ENCODE results near the gene FMN2.
"Not testable (repeated sequence)": the region's sequence is repeated elsewhere in the genome, so short reads cannot be mapped to it uniquely, and the experiment has no call there.

FMN2 gene

DNA sequence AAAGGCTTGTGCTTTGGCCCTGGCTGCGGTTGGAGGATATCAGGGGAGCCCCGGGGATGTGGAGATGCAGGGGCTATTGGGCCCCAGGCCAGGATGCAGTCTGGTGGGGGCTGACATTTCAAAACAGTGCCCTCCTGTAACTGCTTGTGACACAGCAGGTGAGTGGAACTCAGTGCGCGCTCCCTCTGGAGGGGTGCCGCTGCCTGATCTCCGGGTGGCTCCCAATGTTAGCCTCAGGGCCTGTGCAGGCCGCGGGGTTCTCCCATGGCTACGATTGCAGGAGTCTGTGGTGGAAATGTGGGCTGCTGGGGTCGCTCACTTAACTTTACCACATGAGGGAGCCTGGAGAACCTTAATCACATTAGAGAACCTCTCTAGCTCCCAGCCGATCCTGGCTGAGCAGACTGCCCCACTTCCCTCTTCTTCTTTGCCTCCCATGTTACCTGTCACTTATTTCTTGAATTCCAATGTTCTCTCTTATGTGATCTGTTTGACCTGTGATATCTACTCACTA, 163.2 kb downstream of the FMN2 start:
- DNase-seq (ENCODE audit: low spot score) = no peak

DNA sequence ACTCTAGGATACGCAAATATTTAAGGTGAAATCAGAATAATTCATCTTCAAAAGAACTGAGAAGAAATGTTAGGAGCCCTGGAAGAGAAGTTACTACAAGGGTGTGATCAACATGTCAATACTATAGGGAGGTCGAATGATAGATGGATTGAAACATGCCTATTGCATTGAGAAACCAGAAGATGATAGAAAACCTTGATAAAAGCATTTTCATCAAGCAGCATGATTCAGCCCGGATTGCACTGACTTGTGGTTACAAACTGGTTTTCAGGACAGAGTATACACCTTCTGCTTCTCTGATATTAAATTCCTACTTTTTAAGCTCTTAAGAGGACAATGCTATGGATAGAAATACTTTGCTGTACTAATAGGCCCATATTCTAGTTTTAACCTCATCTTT, 164.2 kb downstream of the FMN2 start:
- DNase-seq (ENCODE audit: low spot score) = no peak

DNA sequence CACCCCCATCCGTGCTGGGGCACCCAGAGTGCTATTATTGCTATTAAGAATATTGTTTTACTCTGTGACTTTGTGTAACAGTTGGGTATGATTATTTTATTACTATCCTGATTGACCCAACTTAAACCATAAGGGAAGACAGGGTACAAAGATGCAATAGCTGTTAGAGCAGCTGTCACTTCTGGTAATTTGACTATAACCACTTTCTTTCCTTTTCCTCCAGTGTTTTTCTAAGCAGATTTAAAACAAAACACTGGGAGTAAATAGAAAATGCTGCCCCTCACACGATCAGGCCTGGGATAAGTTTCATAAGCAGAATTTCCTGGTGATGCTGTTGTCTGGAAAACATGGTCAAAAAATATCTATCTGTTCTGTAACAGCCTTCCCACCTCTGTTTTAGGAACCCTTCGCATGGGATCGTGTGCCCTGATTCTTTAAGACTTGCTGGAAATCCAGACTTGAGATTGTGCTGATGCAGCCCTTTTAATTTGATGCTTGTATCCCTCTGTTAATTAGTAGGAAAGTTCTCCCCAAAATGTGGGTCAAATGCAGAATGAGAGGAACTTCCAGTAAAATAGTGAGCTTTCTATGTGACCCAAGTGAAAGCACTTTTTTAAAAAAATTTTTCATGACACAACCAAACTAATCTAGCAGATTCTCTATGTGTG, 165.3 kb downstream of the FMN2 start:
- DNase-seq (ENCODE audit: low spot score) = no peak

DNA sequence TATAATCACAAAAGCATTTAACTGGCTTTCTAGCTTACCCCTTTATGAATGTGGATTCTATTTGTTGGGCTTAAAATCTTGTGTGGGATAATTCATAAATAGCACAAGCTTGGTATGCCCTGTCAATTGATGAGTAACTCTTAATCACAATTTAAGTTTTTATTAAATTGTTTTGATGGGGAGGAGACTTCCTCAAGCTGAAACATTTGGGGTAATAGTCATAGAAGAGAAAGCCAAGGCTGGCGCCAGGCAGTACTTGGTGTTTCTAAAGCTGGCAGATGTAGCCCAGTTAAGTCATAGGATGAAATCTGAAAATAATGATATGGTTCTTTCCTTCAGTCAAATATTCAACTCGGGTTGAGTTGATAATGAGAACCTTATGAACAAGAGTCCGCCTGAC, 167.2 kb downstream of the FMN2 start:
- no peak for DNase-seq (ENCODE audit: low spot score)

DNA sequence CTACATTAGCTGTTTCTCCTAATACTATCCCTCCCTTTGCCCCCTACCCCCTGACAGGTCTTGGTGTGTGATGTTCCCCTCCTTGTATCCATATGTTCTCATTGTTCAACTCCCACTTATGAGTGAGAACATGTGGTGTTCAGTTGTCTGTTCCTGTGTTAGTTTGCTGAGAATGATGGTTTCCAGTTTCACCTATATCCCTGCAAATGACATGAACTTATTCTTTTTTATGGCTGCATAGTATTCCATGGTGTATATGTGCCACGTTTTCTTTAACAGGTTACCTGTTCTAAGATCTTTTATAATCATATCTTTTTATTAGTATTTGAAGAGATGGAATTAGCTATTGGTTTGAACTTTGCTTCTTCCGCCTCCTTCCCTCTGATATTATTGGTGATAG, 172.8 kb downstream of the FMN2 start:
- DNase-seq (ENCODE audit: low spot score) = not testable (repeated sequence)

DNA sequence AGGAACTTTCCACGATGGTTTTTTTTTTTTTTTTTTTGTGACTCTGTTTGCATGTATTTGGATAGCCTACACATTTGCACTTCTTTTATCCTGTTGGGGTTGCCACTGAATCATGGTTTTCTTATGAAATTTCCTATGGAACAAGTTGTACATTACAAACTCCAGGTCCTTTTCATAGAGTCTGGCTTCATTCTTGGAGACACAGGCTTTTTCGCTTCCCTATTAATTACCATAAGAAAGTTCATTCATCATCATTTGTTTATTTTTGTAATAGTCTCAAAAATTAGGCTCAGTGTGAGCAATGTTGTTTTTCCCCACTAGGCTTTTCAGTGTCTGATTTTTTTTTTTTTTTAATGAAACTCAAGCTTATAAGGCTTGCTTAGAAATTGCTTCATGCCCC, 179.4 kb downstream of the FMN2 start:
- no peak for DNase-seq (ENCODE audit: low spot score)

DNA sequence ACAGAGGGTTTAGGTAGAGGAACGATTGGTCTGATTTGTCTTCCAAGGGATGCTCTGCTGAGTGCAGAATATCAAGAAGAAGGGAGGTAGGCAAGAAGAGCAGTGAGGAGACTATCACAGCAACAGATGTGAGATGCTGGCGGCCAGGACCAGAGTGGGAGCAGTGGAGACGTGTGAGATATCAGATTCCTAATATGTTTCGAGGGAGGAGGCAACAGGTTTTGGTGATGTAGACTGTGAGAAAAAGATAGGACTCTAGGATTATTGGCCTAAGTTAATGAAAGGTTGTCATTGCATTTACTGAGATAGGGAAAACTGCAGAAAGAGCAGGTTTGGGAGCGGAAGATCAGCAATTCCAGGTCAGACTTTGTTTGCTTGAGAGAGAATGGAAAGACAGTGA, 182.9 kb downstream of the FMN2 start:
- DNase-seq (ENCODE audit: low spot score) = no peak

DNA sequence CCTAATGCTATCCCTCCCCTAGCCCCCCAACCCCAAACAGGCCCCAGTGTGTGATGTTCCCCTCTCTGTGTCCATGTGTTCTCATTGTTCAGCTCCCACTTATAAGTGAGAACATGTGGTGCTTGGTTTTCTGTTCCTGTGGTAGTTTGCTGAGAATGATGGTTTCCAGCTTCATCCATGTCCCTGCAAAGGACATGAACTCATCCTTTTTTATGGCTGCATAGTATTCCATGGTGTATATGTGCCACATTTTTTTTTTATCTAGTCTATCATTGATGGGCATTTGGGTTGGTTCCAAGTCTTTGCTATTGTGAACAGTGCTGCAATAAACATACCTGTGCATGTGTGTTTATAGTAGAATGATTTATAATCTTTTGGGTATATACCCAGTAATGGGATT, 183.5 kb downstream of the FMN2 start:
- DNase-seq (ENCODE audit: low spot score) = not testable (repeated sequence)

DNA sequence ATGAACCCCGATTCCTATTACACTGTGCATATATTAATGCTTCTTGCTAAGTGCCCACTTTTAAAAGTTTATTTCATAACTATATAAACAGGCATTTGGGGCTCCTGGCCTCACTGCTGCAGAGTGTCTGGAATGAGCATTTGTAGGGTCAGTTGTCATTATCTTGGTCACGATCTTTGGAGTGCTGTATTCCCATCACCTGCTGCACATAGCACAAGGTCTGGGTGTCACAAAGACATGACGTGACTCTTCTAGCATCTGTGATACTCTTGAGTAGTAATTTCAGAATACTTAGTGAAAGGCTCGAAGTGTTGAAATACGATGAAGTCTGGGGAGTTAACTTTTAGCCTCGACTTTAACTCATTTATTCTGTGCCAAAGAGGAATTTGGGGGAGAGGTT, 186.4 kb downstream of the FMN2 start:
- DNase-seq (ENCODE audit: low spot score) = no peak

DNA sequence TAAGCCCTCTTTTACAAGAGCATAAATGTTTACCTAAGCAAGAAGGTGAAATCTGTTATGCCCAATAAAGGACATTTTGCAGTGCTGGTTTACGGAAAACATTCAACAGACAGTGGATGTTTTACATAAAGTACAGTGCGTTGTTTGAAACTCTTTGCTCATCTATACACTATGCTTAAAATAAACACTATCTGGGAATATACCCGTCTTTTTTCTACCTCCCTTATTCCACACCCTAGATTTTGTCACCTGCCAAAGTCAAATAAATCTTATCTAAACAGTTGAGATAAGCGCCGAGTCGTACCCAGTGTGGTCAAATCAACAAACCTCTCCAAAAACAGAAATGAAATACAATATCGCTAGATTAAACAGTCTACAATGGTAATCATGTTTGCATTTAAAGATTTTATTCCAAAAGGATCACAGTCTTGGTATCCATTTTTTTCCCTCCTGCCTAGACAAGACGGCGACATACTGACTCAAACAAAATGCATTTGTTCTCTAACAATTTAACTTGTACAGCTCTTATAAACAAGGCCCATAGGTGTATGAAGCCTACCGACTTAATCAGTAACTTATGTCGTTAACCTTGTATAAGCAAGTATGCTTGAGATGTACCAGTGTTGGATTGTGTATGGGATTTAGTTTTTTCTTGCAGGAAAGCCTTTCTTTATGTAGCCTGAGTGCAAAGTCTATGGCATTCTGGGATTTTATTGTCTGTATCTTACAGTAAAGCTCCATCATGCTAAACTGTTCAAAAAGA, 189.1 kb downstream of the FMN2 start:
- no peak for DNase-seq (ENCODE audit: low spot score)

DNA sequence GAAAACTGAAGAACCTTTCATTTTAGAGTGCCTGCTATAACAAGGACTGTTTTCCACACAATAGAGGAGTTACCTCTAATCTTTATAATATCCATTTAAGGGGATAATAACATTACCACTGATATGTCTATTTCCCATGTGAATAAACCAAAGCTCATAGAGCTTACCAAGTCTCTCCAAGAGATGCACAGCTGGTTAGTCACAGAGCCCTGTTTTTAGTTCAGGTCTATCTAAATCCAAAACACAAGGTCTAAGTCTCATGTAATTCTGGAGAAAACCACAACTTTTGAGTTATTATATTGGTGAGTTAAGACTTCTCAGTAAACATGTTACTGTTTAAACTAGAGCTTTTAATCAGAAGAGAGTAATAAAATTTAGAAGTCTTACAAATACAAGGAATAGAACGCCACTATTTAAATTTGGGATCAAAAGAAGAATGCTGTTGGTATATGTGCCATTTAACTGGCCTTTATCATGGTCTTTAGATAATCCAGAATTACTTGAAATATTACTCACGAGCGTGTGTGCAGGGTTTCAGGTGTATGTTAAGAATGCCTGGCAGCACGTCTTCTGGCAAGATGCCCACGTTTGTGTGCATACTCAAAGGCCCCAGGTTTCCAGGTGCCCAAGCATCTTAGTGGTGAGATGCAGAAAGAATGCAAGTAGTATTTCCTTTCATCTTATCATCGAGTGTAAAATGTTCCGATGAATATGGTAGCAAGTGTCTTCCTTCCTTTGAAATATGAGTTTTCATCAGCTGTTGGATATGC, 190.6 kb downstream of the FMN2 start:
- DNase-seq (ENCODE audit: low spot score) = no peak

DNA sequence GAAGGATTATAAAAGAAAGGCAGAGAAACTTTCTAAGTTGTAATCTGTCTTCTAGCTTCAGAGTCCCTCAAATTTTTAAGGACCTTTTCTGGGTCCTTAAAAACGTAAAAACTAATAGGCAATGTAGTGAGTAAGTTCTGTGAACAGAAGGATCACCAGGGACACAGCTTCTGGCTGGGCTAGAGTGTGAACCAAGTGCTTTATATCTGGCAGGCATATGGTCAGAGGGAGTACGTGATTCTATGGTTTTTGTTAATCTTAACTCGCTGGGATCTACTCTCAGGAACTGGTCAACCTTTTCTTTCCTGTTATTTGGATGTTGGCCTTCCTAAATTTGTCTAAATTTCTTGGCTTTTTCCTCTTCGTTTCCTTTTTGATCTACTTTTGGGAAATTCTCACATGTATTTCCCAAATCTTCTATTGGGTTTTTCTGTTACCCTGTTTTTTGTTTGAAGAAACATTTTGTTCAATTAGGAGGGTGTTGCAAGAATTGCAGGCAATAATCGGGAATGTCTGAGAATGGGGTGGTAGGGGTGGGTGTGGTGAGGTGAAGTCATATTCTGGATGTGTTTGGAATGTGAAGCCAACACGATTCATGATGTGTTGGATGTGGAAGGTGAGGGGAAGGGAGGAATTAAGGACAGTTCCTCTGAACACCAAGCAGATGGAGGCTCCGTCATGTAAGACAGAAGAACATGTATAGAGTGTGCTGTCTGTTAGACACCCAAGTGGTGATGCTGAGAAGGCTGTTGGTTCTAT, 193.2 kb downstream of the FMN2 start:
- no peak for DNase-seq (ENCODE audit: low spot score)

DNA sequence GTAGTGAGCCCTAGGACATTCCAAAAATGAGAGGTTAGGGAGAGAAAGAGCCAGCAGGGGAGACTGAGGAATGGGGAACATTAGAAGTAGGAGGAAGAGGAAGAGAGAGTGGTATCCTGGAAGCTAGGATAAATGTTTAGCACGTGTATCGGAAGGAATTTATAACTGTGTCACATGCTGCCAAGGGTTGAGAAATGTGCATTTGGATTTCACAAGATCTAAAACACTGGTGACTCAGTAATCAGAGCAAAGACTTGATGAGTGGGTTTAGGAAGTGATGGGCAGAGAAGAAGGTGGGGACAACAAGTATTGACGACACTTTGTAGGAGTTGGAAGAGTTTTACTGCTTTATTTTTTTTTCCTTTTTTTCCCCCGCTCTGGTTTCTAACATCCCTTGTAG, 193.9 kb downstream of the FMN2 start:
- no peak for DNase-seq (ENCODE audit: low spot score)

DNA sequence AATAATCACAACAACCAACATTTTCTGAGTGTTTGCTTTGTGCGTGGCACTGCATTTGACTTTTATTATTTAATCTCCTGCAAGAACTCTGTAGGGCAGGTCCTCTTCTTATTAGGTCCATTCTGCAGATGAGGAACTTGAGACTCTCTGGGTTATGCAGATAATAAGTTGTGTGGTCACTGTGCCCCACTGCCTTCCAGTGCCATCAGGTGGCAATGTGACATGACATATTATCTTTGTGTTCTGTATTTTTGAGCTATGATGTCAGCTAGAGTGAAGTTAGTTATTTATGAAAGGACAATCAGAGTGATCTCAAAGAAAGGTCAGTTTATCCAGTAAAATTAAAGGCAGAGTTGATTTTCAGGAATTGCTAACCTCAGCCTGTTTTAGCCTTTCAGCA, 196.0 kb downstream of the FMN2 start:
- DNase-seq (ENCODE audit: low spot score) = no peak

DNA sequence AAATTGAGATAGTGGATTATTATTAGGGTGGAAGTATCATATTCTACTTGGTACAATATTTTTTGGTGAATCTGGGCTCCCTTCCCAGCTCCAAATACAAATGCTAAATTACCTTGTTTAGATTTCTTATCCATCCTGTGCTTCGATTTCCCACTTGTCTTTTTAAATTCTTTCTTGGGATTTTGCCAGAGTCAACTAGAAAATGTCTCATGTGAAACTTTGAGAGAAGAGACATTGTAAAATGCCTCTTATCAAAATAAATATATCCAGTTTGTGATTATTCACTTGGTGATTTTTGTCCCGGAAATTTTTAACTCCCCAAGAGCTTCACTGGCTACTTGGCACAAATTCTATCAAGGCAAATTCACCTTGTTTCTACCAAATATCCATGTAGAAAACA, 202.0 kb downstream of the FMN2 start:
- no peak for DNase-seq (ENCODE audit: low spot score)

DNA sequence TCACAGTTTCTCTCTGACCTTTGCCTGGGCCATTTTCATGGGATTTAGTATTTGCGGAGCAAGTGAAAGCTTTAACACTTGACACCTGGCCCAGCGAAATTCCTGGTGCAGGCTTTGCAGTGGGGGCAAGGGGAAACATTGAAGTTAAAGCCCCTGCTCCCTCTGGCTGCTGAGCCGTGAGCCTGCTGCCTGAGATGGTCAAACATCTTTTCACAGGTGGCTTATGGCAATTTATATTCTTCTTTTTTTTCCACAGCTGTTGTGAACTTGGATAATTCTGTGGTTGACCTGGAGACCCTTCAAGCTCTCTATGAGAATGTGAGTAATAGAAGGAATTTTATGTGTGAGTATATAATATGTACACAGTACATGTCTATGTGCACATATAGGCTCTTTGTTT, 202.9 kb downstream of the FMN2 start:
- peak; percentile 40 for DNase-seq (ENCODE audit: low spot score)

DNA sequence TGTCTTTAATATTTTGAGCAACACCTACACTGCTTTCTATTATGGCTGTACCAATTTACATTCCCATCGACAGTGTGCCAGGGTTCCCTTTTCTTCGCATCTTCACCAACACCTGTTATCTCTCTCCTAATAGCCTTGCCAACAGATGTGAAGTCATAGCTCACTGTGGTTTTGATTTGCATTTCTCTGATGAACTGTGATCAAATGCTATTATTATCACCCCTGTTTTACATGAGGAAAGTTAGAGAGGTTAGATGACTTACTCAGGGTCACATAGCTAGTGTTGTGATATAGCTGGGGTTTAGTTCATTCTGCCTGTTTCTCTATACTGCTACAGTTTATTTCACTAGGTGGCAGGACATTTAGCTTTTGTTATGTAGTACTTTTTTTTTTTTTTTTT, 204.1 kb downstream of the FMN2 start:
- DNase-seq (ENCODE audit: low spot score) = no peak

DNA sequence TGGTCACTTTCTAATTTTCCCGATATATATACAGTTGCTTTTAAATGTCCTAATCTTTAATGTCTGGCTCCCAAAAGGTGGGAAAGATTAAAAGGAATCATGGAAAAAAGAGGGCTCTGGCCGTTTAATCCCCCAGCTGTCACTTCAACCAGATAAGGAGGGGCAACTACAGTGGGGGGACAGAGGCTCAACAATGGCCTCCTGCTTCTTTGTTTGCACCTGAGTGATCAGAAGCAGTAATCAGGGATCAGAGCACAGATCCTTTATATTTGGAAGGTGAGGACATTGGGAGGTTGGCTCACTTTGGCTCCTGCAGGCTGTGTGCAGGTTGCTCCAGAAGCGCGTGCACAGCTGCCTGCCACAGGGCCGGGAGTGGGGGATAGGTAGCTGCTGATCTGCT, 212.8 kb downstream of the FMN2 start:
- peak; percentile 21 for DNase-seq (ENCODE audit: low spot score)

DNA sequence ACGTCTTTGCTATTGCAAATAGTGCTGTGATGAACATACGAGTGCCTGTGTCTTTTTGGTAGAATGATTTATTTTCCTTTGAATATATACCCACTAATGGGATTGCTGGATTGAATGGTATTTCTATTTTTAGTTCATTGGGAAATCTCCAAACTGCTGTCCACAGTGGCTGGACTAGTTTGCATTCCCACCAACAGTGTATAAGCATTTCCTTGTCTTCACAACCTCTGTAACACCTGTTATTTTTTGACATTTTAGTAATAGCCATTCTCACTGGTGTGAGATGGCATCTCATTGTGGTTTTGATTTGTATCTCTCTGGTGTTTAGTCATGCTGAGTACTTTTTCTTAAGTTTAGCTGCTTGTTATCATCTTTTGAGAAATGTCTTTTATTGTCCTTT, 215.0 kb downstream of the FMN2 start:
- no peak for DNase-seq (ENCODE audit: low spot score)

DNA sequence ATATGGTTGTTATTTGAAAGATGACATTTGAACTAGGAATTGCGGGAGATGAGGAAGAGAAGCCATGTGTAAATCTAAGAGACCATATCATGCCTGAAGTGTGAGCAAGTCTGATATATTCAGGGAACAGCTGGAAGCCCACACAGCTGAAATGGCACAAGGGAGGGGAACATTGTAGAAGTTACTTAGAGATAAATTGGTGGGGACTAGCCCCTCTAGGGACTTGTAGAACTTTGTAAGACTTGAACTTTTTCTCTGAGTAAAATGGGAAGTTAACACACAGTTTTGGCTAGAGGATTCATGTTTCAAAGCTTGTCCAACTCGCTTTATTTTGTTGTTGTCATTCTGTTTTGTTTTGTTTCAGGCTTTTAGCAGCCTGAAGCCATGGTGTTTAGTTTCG, 216.4 kb downstream of the FMN2 start:
- DNase-seq (ENCODE audit: low spot score) = no peak

DNA sequence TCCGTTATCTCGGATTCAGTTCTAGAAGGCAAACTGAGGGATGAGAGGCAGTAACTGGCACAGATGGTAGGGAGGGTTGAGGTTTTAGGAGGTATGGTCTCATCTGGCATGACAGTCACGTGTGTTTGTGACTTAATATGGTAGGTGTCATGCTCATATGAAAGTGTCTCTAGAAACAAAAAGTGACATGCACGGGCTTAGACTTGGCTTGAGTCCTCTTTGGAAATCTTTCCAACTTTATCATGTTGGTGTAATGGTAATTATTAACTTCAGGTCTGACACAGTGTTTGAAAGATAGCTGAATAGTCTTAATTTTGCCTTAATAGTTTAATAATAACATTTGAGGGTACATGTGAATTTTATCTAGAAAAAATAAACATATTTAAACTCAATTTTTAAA, 218.1 kb downstream of the FMN2 start:
- no peak for DNase-seq (ENCODE audit: low spot score)

DNA sequence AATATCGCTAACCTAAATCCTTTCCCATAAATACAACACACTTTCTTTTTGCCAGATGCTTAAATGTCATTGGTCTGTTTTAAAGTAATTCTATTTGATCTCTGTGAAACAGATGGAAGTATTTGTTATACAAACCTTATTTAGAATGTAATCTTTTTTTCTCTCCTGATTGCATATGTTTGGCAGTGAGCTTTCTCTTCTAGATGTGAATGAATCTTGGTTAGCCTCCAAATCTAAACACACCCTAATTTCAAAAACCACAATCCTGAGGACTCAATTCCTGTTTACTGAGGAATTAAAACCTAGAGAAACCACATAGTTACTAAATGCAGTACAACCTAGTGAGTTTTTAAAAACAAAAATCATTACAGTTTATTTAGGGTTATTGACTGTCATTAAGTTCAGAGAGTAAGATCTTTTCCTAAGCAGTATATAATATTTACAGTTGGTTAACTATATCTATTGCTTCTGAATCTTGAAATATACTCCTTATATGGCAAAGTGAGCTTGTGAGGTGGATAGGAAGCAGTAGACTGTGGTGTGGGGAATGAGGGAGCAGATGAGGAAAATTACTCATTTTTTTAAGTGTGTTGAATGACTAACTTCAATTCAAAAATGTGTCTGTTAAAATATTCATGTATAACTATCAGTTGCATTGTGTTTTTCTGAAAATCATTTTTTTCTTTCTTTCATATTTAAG, 218.7 kb downstream of the FMN2 start:
- no peak for DNase-seq (ENCODE audit: low spot score)

Measured in iPS-NIHi11 (cell line).